Urothelium cell line (cell line): Measurements from ENCODE around the gene SCN1B.
"Not testable (repeated sequence)": the region's sequence is repeated elsewhere in the genome, so short reads cannot be mapped to it uniquely, and the experiment has no call there.

Experiments used
- DNase-seq: peaks from one replicate; pipeline ENCODE4 v3.0.0; 2011; ENCODE audit warnings: low spot score, mixed read lengths
- FAIRE-seq: peaks from 2 replicates; lab custom pipeline; 2011; peaks lifted over from hg19 to GRCh38; lab: Jason Lieb, UNC

The SCN1B gene

GRCh38 chr19:35034588-35035382 lies 4.5 kb downstream of the SCN1B start:
- FAIRE-seq (no peak), DNase-seq (no peak)

- DNase-seq = no peak
- FAIRE-seq = no peak
These were observed 7.7 kb downstream of the SCN1B start for GRCh38 chr19:35037716-35038622.

- DNase-seq (no peak), FAIRE-seq (peak; percentile 71)
These were observed 8.6 kb downstream of the SCN1B start for GRCh38 chr19:35038623-35039512.

GRCh38 chr19:35039881-35040825 lies 9.9 kb downstream of the SCN1B start:
- DNase-seq (no peak), FAIRE-seq (no peak)

- DNase-seq = no peak
- no peak for FAIRE-seq
These were observed 10.7 kb downstream of the SCN1B start for GRCh38 chr19:35040826-35041547.

- FAIRE-seq = no peak
- DNase-seq = no peak
These were observed 11.3 kb downstream of the SCN1B start, which contains the start of gene HPN for GRCh38 chr19:35041548-35042055. Gene HPN, plus strand, starts transcription at chr19:35041721. Its CDS starts 786 bp downstream, at chr19:35042507.

- no peak for FAIRE-seq
- DNase-seq = no peak
These were observed 11.9 kb downstream of the SCN1B start for GRCh38 chr19:35042056-35042730.

- FAIRE-seq = no peak
- DNase-seq = no peak
These were observed 12.8 kb downstream of the SCN1B start for GRCh38 chr19:35042954-35043604.

GRCh38 chr19:35043906-35044305 lies 13.6 kb downstream of the SCN1B start:
- no peak for FAIRE-seq
- no peak for DNase-seq

- DNase-seq (peak; percentile 79), FAIRE-seq (no peak)
These were observed 14.2 kb downstream of the SCN1B start for GRCh38 chr19:35044317-35045117.

GRCh38 chr19:35045667-35046300 lies 15.5 kb downstream of the SCN1B start:
- DNase-seq (peak; percentile 48), FAIRE-seq (no peak)

- DNase-seq = no peak
- FAIRE-seq = no peak
These were observed 16.2 kb downstream of the SCN1B start for GRCh38 chr19:35046461-35046860.

- FAIRE-seq = no peak
These were observed 18.7 kb downstream of the SCN1B start for GRCh38 chr19:35048911-35049411.

GRCh38 chr19:35049456-35049855 lies 19.2 kb downstream of the SCN1B start:
- FAIRE-seq = no peak
- DNase-seq = no peak

More at GRCh38 chr19:35048911-35049411, 18.7 kb downstream of the SCN1B start:
- DNase-seq = no peak

GRCh38 chr19:35050662-35051061 lies 20.4 kb downstream of the SCN1B start:
- not testable (repeated sequence) for FAIRE-seq, DNase-seq

- FAIRE-seq, DNase-seq: not testable (repeated sequence)
These were observed 21.0 kb downstream of the SCN1B start for GRCh38 chr19:35051268-35051667.
